KOPT-K1 (cell line): ENCODE data around the gene NEDD4L.

ENCODE experiments used
- H3K27ac ChIP-seq: fragments of 200-600 bp; sonication (generic); 2 replicates; pipeline ENCODE4 v1.5.1; 2016; ENCODE audit warnings: antibody characterized with exemption, mild to moderate bottlenecking, low read depth, low read length; ENCODE audit not compliant: poor library complexity, severe bottlenecking
- H3K36me3 ChIP-seq: fragments of 200-600 bp; sonication (generic); 2 replicates; pipeline ENCODE4 v1.5.1; 2017; ENCODE audit warnings: antibody characterized with exemption, mild to moderate bottlenecking, low read length, moderate library complexity; ENCODE audit not compliant: insufficient read depth
- H3K9me3 ChIP-seq: fragments of 200-600 bp; sonication (generic); 2 replicates; pipeline ENCODE4 v1.5.1; 2017; ENCODE audit warnings: antibody characterized with exemption, low read length, mild to moderate bottlenecking; ENCODE audit not compliant: insufficient read depth, poor library complexity, severe bottlenecking

Gene NEDD4L

GRCh38 chr18:58190842-58191530 is 147.0 kb downstream of the NEDD4L start:
- H3K9me3 ChIP-seq, result no peaks in the 10 kb centered on the region
- no peaks in the 10 kb centered on the region for H3K36me3 ChIP-seq
- H3K27ac ChIP-seq, result no peak overlapping the region

- Histone ChIP-seq H3K27ac (no peak overlapping the region), H3K9me3 (no peaks in the 10 kb centered on the region), H3K36me3 (no peaks in the 10 kb centered on the region)
Measured at GRCh38 chr18:58191626-58192025, 147.6 kb downstream of the NEDD4L start.

GRCh38 chr18:58192519-58192918 is 148.5 kb downstream of the NEDD4L start:
- Histone ChIP-seq H3K27ac (no peak overlapping the region), H3K36me3 (no peaks in the 10 kb centered on the region), H3K9me3 (no peaks in the 10 kb centered on the region)

- H3K9me3 ChIP-seq, result no peaks in the 10 kb centered on the region
- no peaks in the 10 kb centered on the region for H3K36me3 ChIP-seq
- H3K27ac ChIP-seq, result no peak overlapping the region
Measured at GRCh38 chr18:58194028-58194427, 150.0 kb downstream of the NEDD4L start.

GRCh38 chr18:58195278-58195765 is 151.3 kb downstream of the NEDD4L start:
- Histone ChIP-seq H3K9me3 (no peaks in the 10 kb centered on the region), H3K27ac (no peak overlapping the region), H3K36me3 (no peaks in the 10 kb centered on the region)

- no peaks in the 10 kb centered on the region for H3K36me3 ChIP-seq
- H3K27ac ChIP-seq, result no peak overlapping the region
- H3K9me3 ChIP-seq, result no peaks in the 10 kb centered on the region
Measured at GRCh38 chr18:58196164-58196563, 152.1 kb downstream of the NEDD4L start.

- H3K27ac ChIP-seq, result no peak overlapping the region
- H3K36me3 ChIP-seq, result no peaks in the 10 kb centered on the region
- no peaks in the 10 kb centered on the region for H3K9me3 ChIP-seq
Measured at GRCh38 chr18:58196881-58197872, 153.2 kb downstream of the NEDD4L start.

GRCh38 chr18:58201268-58201667 is 157.2 kb downstream of the NEDD4L start:
- H3K27ac ChIP-seq, result no peak overlapping the region
- H3K9me3 ChIP-seq, result no peaks in the 10 kb centered on the region
- H3K36me3 ChIP-seq, result no peaks in the 10 kb centered on the region

- Histone ChIP-seq H3K9me3 (no peaks in the 10 kb centered on the region), H3K36me3 (no peaks in the 10 kb centered on the region), H3K27ac (no peak overlapping the region)
Measured at GRCh38 chr18:58201733-58202730, 158.0 kb downstream of the NEDD4L start.

GRCh38 chr18:58204776-58205442 is 160.9 kb downstream of the NEDD4L start:
- Histone ChIP-seq H3K27ac (no peak overlapping the region), H3K36me3 (no peaks in the 10 kb centered on the region), H3K9me3 (no peaks in the 10 kb centered on the region)

- no peaks in the 10 kb centered on the region for H3K9me3 ChIP-seq
- no peaks in the 10 kb centered on the region for H3K36me3 ChIP-seq
- no peak overlapping the region for H3K27ac ChIP-seq
Measured at GRCh38 chr18:58205443-58206160, 161.6 kb downstream of the NEDD4L start.

GRCh38 chr18:58207520-58208152 is 163.6 kb downstream of the NEDD4L start:
- no peaks in the 10 kb centered on the region for H3K9me3 ChIP-seq
- no peak overlapping the region for H3K27ac ChIP-seq
- H3K36me3 ChIP-seq, result no peaks in the 10 kb centered on the region

GRCh38 chr18:58208207-58208932 is 164.3 kb downstream of the NEDD4L start:
- no peak overlapping the region for H3K27ac ChIP-seq
- no peaks in the 10 kb centered on the region for H3K9me3 ChIP-seq
- H3K36me3 ChIP-seq, result no peaks in the 10 kb centered on the region
